Keratinocyte (primary cell): Measurements from ENCODE around the gene ERF. TPM values are rescaled to one million over a fixed set of nuclear protein-coding genes. Genes with fewer than 3 reads are reported as not detected.

Experiments used
- DNase-seq: peaks from one replicate; pipeline ENCODE4 v3.0.0-alpha.2; 2011; ENCODE audit warnings: low read depth, missing footprints, low spot score
- FAIRE-seq: peaks from 2 replicates; lab custom pipeline; 2011; peaks lifted over from hg19 to GRCh38; lab: Jason Lieb, UNC
- H2AFZ ChIP-seq: 2 replicates; pipeline ENCODE4 v1.6.0; 2012; ENCODE audit warnings: low read length, control low read depth, inconsistent platforms; ENCODE audit not compliant: control insufficient read depth
- H3K27ac ChIP-seq: 2 replicates; pipeline ENCODE4 v1.5.1; 2011; ENCODE audit warnings: low read length; ENCODE audit not compliant: control insufficient read depth, insufficient read depth
- H3K27me3 ChIP-seq: 3 replicates; pipeline ENCODE4 v1.6.0; 2011; ENCODE audit warnings: low read length; ENCODE audit not compliant: control insufficient read depth, insufficient read depth; ENCODE audit errors: extremely low read depth
- H3K36me3 ChIP-seq, 2 experiments: 2 replicates in 1 of 2; 3 replicates in 1 of 2; pipeline ENCODE4 v1.5.1; 2011; ENCODE audit warnings: low read length in 2 of 2, mild to moderate bottlenecking in 1 of 2; ENCODE audit not compliant: control insufficient read depth in 2 of 2, insufficient read depth in 2 of 2; ENCODE audit errors: extremely low read depth in 1 of 2
- H3K4me1 ChIP-seq: 3 replicates; pipeline ENCODE4 v1.5.1; 2011; ENCODE audit warnings: low read length; ENCODE audit not compliant: control insufficient read depth, insufficient read depth; ENCODE audit errors: extremely low read depth
- H3K4me2 ChIP-seq: 3 replicates; pipeline ENCODE4 v1.6.0; 2011; ENCODE audit warnings: low read depth, low read length; ENCODE audit not compliant: control insufficient read depth, insufficient read depth; ENCODE audit errors: extremely low read depth
- H3K4me3 ChIP-seq, 3 experiments: fragments of 200-600 bp in 1 of 3; sonication (generic) in 1 of 3; 2 replicates in 2 of 3; 3 replicates in 1 of 3; pipeline ENCODE4 v1.5.1; 2011 to 2016; ENCODE audit warnings: low read length in 3 of 3, mild to moderate bottlenecking in 3 of 3, control low read depth in 2 of 3, inconsistent platforms in 1 of 3, low read depth in 1 of 3, mixed read lengths in 1 of 3, mixed run types in 1 of 3, moderate library complexity in 1 of 3; ENCODE audit not compliant: control insufficient read depth in 2 of 3, insufficient read depth in 2 of 3; ENCODE audit errors: extremely low read depth in 1 of 3
- H3K79me2 ChIP-seq: 2 replicates; pipeline ENCODE4 v1.6.0; 2012; ENCODE audit warnings: low read length; ENCODE audit not compliant: control insufficient read depth, insufficient read depth
- H3K9ac ChIP-seq: 3 replicates; pipeline ENCODE4 v1.6.0; 2011; ENCODE audit warnings: low read length; ENCODE audit not compliant: control insufficient read depth, insufficient read depth; ENCODE audit errors: extremely low read depth
- H3K9me1 ChIP-seq: 3 replicates; pipeline ENCODE4 v1.6.0; 2011; ENCODE audit warnings: low read length; ENCODE audit not compliant: control insufficient read depth, insufficient read depth; ENCODE audit errors: extremely low read depth
- H3K9me3 ChIP-seq: 2 replicates; pipeline ENCODE4 v1.5.1; 2012; ENCODE audit warnings: low read depth, low read length; ENCODE audit not compliant: control insufficient read depth
- H4K20me1 ChIP-seq: 3 replicates; pipeline ENCODE4 v1.6.0; 2011; ENCODE audit warnings: low read length; ENCODE audit not compliant: control insufficient read depth, insufficient read depth; ENCODE audit errors: extremely low read depth
- CTCF ChIP-seq, 3 experiments: IDR thresholded peaks in 1 of 3; conservative IDR thresholded peaks in 1 of 3; optimal IDR thresholded peaks in 1 of 3; 2 replicates in 2 of 3; 3 replicates in 1 of 3; pipeline versions ENCODE3 to v1.5.1; 2011; ENCODE audit warnings: low read length in 3 of 3, mild to moderate bottlenecking in 3 of 3, moderate library complexity in 2 of 3, control low read depth in 1 of 3, inconsistent platforms in 1 of 3; ENCODE audit not compliant: insufficient read depth in 2 of 3; ENCODE audit errors: extremely low read depth in 1 of 3
- EZH2 ChIP-seq: IDR thresholded peaks from one replicate; pipeline ENCODE4 v1.6.1; 2012; ENCODE audit warnings: inconsistent platforms, mild to moderate bottlenecking, low read length, moderate library complexity
- dilution Hi-C: fragments of 300-500 bp; cut with MboI; formaldehyde crosslinking; loops from one replicate; pipeline ENCODE4 v1.7.0; 2020; ENCODE audit warnings: low sequenced_read_pairs; ENCODE audit not compliant: extremely low pct_ligation_motif_present
- polyA plus RNA-seq, 5 experiments: library from polyadenylated mRNA; depleted of rRNA in 3 of 5; stranded (reverse) in 3 of 5; stranded (forward) in 1 of 5; unstranded in 1 of 5; fragments of >200 nt; gene quantifications; 1 replicate in 1 of 5; 2 replicates in 3 of 5; 3 replicates in 1 of 5; pipeline versions ENCODE4 v1.2.1 to v1.2.3, GENCODE V29; 2011 to 2012; ENCODE audit warnings: missing spikeins in 2 of 5, low read depth in 1 of 5, low replicate concordance in 1 of 5

Gene ERF
- polyA plus RNA-seq, 1 donor (not counting 4 experiments of a cell fraction or from before 2014, with no cell fraction given), result 83.5 TPM

- H2AFZ ChIP-seq, result peak overlapping the region; percentile 70
Observed at GRCh38 chr19:42255766-42256745, 1.1 kb upstream of the ERF start.

GRCh38 chr19:42254089-42254849 lies 659 bp downstream of the ERF start:
- DNase-seq, result no peak
- H3K27ac ChIP-seq, result peak overlapping the region; percentile 89
- peak overlapping the region; percentile 71 to 92 (median 77) for H3K4me3 ChIP-seq
- no peak overlapping the region for H2AFZ ChIP-seq
- no peaks in the 10 kb centered on the region for H3K9me1 ChIP-seq
- peaks cover 11 to 13% of the 10 kb centered on the region in 2 experiments for H3K36me3 ChIP-seq
- TF ChIP-seq EZH2, result no peak
- no peak for TF ChIP-seq CTCF (optimal IDR thresholded peaks at IDR 0.05 in 1 of 3, IDR thresholded peaks at IDR 0.05 in 1 of 3, conservative IDR thresholded peaks at IDR 0.05 in 1 of 3; ENCODE audit: extremely low read depth in 1 of 3, insufficient read depth in 2 of 3, low read length in 3 of 3)
- peaks cover 18% of the 10 kb centered on the region for H4K20me1 ChIP-seq
- no peak for FAIRE-seq
- H3K4me1 ChIP-seq, result peaks cover 36% of the 10 kb centered on the region
- dilution Hi-C loops, result no loop called here
- peak overlapping the region; percentile 95 for H3K9ac ChIP-seq
- H3K9me3 ChIP-seq, result no peaks in the 10 kb centered on the region
- H3K79me2 ChIP-seq, result peaks cover 50% of the 10 kb centered on the region
- no peaks in the 10 kb centered on the region for H3K27me3 ChIP-seq
- H3K4me2 ChIP-seq, result peak overlapping the region; percentile 27

More at GRCh38 chr19:42255766-42256745, 1.1 kb upstream of the ERF start:
- peak overlapping the region; percentile 80 for H3K9ac ChIP-seq
- H3K36me3 ChIP-seq, result peaks cover 0 to 2% of the 10 kb centered on the region in 2 experiments
- H3K4me2 ChIP-seq, result peak overlapping the region; percentile 92
- peaks cover 20% of the 10 kb centered on the region for H3K4me1 ChIP-seq
- no peak for FAIRE-seq
- peaks cover 32% of the 10 kb centered on the region for H3K79me2 ChIP-seq
- peak overlapping the region; percentile 62 for H3K27ac ChIP-seq
- H3K9me1 ChIP-seq, result no peaks in the 10 kb centered on the region
- H4K20me1 ChIP-seq, result peaks cover 7% of the 10 kb centered on the region
- TF ChIP-seq EZH2 (no peak), CTCF (optimal IDR thresholded peaks at IDR 0.05 in 1 of 3, IDR thresholded peaks at IDR 0.05 in 1 of 3, conservative IDR thresholded peaks at IDR 0.05 in 1 of 3; ENCODE audit: extremely low read depth in 1 of 3, insufficient read depth in 2 of 3, low read length in 3 of 3) (no peak)
- H3K9me3 ChIP-seq, result no peaks in the 10 kb centered on the region
- H3K27me3 ChIP-seq, result no peaks in the 10 kb centered on the region
- DNase-seq, result no peak
- peak overlapping the region; percentile 71 to 75 (median 73) for H3K4me3 ChIP-seq
- dilution Hi-C loops, result no loop called here
